HepG2 (cell line): ENCODE results near the gene DPAGT1. TPM values are rescaled to one million over a fixed set of nuclear protein-coding genes. Genes with fewer than 3 reads are reported as not detected.
A peak's percentile ranks its signal among the peaks of the same experiment; 100 is the strongest.

Source experiments
- BRD4 ChIP-seq: sonication (generic); formaldehyde crosslinking; IDR thresholded peaks from 2 replicates; pipeline ENCODE4 v1.4.0; 2020; ENCODE audit warnings: missing genetic modification reagents
- CHD4 ChIP-seq: fragments of 200-600 bp; sonication (generic); IDR thresholded peaks from 2 replicates; pipeline ENCODE4 v1.7.0; 2017; ENCODE audit warnings: mild to moderate bottlenecking, low read length, borderline replicate concordance
- CTCF ChIP-seq: sonication (generic); formaldehyde crosslinking; IDR thresholded peaks from 2 replicates; pipeline ENCODE4 v1.5.0; 2020; ENCODE audit warnings: mild to moderate bottlenecking, missing genetic modification reagents, moderate library complexity
- DDIT3 ChIP-seq: sonication (generic); formaldehyde crosslinking; IDR thresholded peaks from 2 replicates; pipeline ENCODE4 v1.4.0; 2020; ENCODE audit warnings: mild to moderate bottlenecking, missing genetic modification reagents
- GFI1 ChIP-seq: sonication (generic); formaldehyde crosslinking; IDR thresholded peaks from 2 replicates; pipeline ENCODE4 v1.5.0; 2020; ENCODE audit warnings: missing genetic modification reagents, mild to moderate bottlenecking, borderline replicate concordance
- KMT2B ChIP-seq: IDR thresholded peaks from 2 replicates; pipeline ENCODE4 v1.6.1; 2016; ENCODE audit warnings: missing genetic modification reagents, missing compliant biosample characterization
- NFYB ChIP-seq: sonication (generic); formaldehyde crosslinking; IDR thresholded peaks from 2 replicates; pipeline ENCODE4 v1.4.0; 2020; ENCODE audit warnings: missing genetic modification reagents
- NR2F2 ChIP-seq: IDR thresholded peaks from 2 replicates; pipeline ENCODE4 v1.6.1; 2012; ENCODE audit warnings: low read depth, inconsistent platforms, borderline replicate concordance
- RAD21 ChIP-seq: fragments of 450-650 bp; formaldehyde crosslinking; IDR thresholded peaks from 2 replicates; pipeline ENCODE4 v1.5.0; 2020; ENCODE audit warnings: mild to moderate bottlenecking
- ZNF274 ChIP-seq: sonication (generic); formaldehyde crosslinking; IDR thresholded peaks from 2 replicates; pipeline ENCODE4 v1.5.1; 2020; ENCODE audit warnings: mild to moderate bottlenecking, missing genetic modification reagents
- ZNF574 ChIP-seq: sonication (generic); formaldehyde crosslinking; IDR thresholded peaks from 2 replicates; pipeline ENCODE4 v1.4.0; 2020; ENCODE audit warnings: missing genetic modification reagents
- ZNF619 ChIP-seq: sonication (generic); formaldehyde crosslinking; IDR thresholded peaks from 2 replicates; pipeline ENCODE4 v1.4.0; 2020; ENCODE audit warnings: mild to moderate bottlenecking, missing genetic modification reagents
- ZNF652 ChIP-seq: IDR thresholded peaks from 2 replicates; pipeline ENCODE4 v1.6.1; 2016; ENCODE audit warnings: low read depth, borderline replicate concordance
- polyA plus RNA-seq, 8 experiments: library from polyadenylated mRNA; depleted of rRNA in 3 of 8; stranded (reverse) in 7 of 8; unstranded in 1 of 8; fragments of >200 nt; fragmentation: Illumina TruSeq in 4 of 8; extraction: Trizol in 4 of 8; gene quantifications; 2 replicates each; pipeline versions ENCODE4 v1.2.1 to v1.2.3, GENCODE V29; 2011 to 2016; ENCODE audit warnings: low read depth in 4 of 8, missing spikeins in 1 of 8, mixed read lengths in 1 of 8; ENCODE audit not compliant: insufficient read depth in 1 of 8
- total RNA-seq, 5 experiments: library from RNA; depleted of rRNA; stranded (reverse); fragments of >200 nt; fragmentation: Illumina TruSeq; extraction: Trizol; gene quantifications; 2 replicates each; pipeline ENCODE4 v1.2.3, GENCODE V29; 2016; ENCODE audit warnings: low read depth in 1 of 5

DPAGT1 gene
- total and polyA plus RNA-seq, 2 of the 13 experiments (the other 11 are each of a cell fraction or from before 2014, with no cell fraction given) = 37.6 to 70.7 TPM

GRCh38 chr11:119092880-119093842 is 8.5 kb downstream of the DPAGT1 start (continued):
- TF ChIP-seq RAD21 (CRISPR knock-in tag) (no peak), NFYB (no peak), CTCF (CRISPR knock-in tag) (no peak), GFI1 (CRISPR knock-in tag) (no peak), CHD4 (no peak), ZNF574 (0 out of 2 replicates have a peak, but pooled peaks have one; percentile 35), ZNF652 (no peak), ZNF619 (CRISPR knock-in tag) (no peak), NR2F2 (no peak), DDIT3 (CRISPR knock-in tag) (no peak), KMT2B (CRISPR knock-in tag) (no peak), BRD4 (no peak), ZNF274 (no peak)
